WTC11 (cell line): ENCODE measurements around the gene GDNF.
"Not testable (repeated sequence)": the region's sequence is repeated elsewhere in the genome, so short reads cannot be mapped to it uniquely, and the experiment has no call there.

Experiments used
- ATF2 ChIP-seq: sonication (generic); formaldehyde crosslinking; IDR thresholded peaks from 2 replicates; pipeline ENCODE4 v1.8.1; 2022; ENCODE audit warnings: low read depth, missing genetic modification reagents, borderline replicate concordance
- CREB1 ChIP-seq: sonication (generic); formaldehyde crosslinking; IDR thresholded peaks from 2 replicates; pipeline ENCODE4 v1.8.0; 2023; ENCODE audit warnings: mild to moderate bottlenecking, missing genetic modification reagents
- CTCF ChIP-seq: fragments of 200-600 bp; IDR thresholded peaks from 2 replicates; pipeline ENCODE4 v1.8.0; 2022; ENCODE audit warnings: antibody characterized with exemption
- NFYB ChIP-seq: sonication (generic); formaldehyde crosslinking; conservative IDR thresholded peaks from 2 replicates; pipeline ENCODE4 v1.8.0; 2022; ENCODE audit warnings: low read depth, missing genetic modification reagents
- STAT6 ChIP-seq: sonication (generic); formaldehyde crosslinking; conservative IDR thresholded peaks from 2 replicates; pipeline ENCODE4 v1.8.1; 2023; ENCODE audit warnings: mild to moderate bottlenecking, low read depth, missing genetic modification reagents, moderate library complexity
- TEAD4 ChIP-seq: sonication (generic); formaldehyde crosslinking; IDR thresholded peaks from 2 replicates; pipeline ENCODE4 v1.8.0; 2022; ENCODE audit warnings: mild to moderate bottlenecking, missing genetic modification reagents
- ZNF317 ChIP-seq: sonication (generic); formaldehyde crosslinking; IDR thresholded peaks from 2 replicates; pipeline ENCODE4 v1.8.1; 2023; ENCODE audit warnings: low read depth, mild to moderate bottlenecking, moderate library complexity, missing genetic modification reagents, borderline replicate concordance

- not testable (repeated sequence) for TF ChIP-seq NFYB; CTCF; ATF2 (CRISPR knock-in tag); ZNF317 (CRISPR knock-in tag); CREB1 (CRISPR knock-in tag); STAT6; TEAD4 (CRISPR knock-in tag)
These were observed 58.4 kb downstream of the GDNF start for GRCh38 chr5:37781409-37781808.
